Smooth muscle cell (in vitro differentiated cells): ENCODE results near the gene LAMP2. TPM values are rescaled to one million over a fixed set of nuclear protein-coding genes. Genes with fewer than 3 reads are reported as not detected.

Experiments
- DNase-seq: peaks from one replicate; lab custom pipeline; 2025; ENCODE audit not compliant: unreplicated experiment; lab: John Stamatoyannopoulos, UW
- H2AFZ ChIP-seq: fragments of 200-600 bp; sonication (generic); 2 replicates; pipeline ENCODE4 v1.6.0; 2016; ENCODE audit warnings: antibody characterized with exemption, low read depth, mild to moderate bottlenecking
- H3F3A ChIP-seq: fragments of 200-600 bp; sonication (generic); 2 replicates; pipeline ENCODE4 v1.6.0; 2017; ENCODE audit warnings: antibody characterized with exemption, low read depth
- H3K27ac ChIP-seq: fragments of 200-600 bp; sonication (generic); 2 replicates; pipeline ENCODE4 v1.5.1; 2016; ENCODE audit warnings: low read depth, mild to moderate bottlenecking
- H3K27me3 ChIP-seq: fragments of 200-600 bp; sonication (generic); 2 replicates; pipeline ENCODE4 v1.6.1; 2016; ENCODE audit warnings: low read depth, mild to moderate bottlenecking
- H3K36me3 ChIP-seq: fragments of 200-600 bp; sonication (generic); 2 replicates; pipeline ENCODE4 v1.5.1; 2016; ENCODE audit warnings: low read depth
- H3K4me1 ChIP-seq: fragments of 200-600 bp; sonication (generic); 2 replicates; pipeline ENCODE4 v1.5.1; 2016; ENCODE audit warnings: low read depth
- H3K4me2 ChIP-seq: fragments of 200-600 bp; sonication (generic); 2 replicates; pipeline ENCODE4 v1.6.0; 2016; ENCODE audit warnings: mild to moderate bottlenecking
- H3K4me3 ChIP-seq: fragments of 200-600 bp; sonication (generic); 2 replicates; pipeline ENCODE4 v1.5.1; 2016; ENCODE audit warnings: mild to moderate bottlenecking
- H3K79me2 ChIP-seq: fragments of 200-600 bp; sonication (generic); 2 replicates; pipeline ENCODE4 v1.6.0; 2016; ENCODE audit warnings: low read depth, mild to moderate bottlenecking
- H3K9ac ChIP-seq: fragments of 200-600 bp; sonication (generic); 2 replicates; pipeline ENCODE4 v1.6.0; 2016; ENCODE audit warnings: low read depth
- H3K9me3 ChIP-seq: fragments of 200-600 bp; sonication (generic); replicated peaks from 2 replicates; pipeline ENCODE4 v1.5.1; 2016; ENCODE audit warnings: low read depth
- H4K20me1 ChIP-seq: fragments of 200-600 bp; sonication (generic); 2 replicates; pipeline ENCODE4 v1.6.0; 2016; ENCODE audit warnings: low read depth
- CTCF ChIP-seq: fragments of 200-600 bp; sonication (generic); IDR thresholded peaks from 2 replicates; pipeline ENCODE4 v1.5.1; 2017; ENCODE audit warnings: borderline replicate concordance, mild to moderate bottlenecking, antibody characterized with exemption; ENCODE audit not compliant: insufficient read depth, poor library complexity, severe bottlenecking
- WGBS: methylation state at CpG from one replicate; pipeline ENCODE4 v1.1.7; 2016; ENCODE audit warnings: low lambda C conversion rate; 5-methylcytosine and 5-hydroxymethylcytosine counted together
- polyA plus RNA-seq: library from polyadenylated mRNA; unstranded; fragments of >200 nt; fragmentation: Nextera tagmentation; extraction: Ambion mirVana; gene quantifications from 2 replicates; pipeline ENCODE4 v1.2.1, GENCODE V29; 2016
- total RNA-seq: library from RNA; depleted of rRNA; stranded (reverse); fragments of >200 nt; gene quantifications from 2 replicates; pipeline ENCODE4 v1.2.3, GENCODE V29; 2014

Gene LAMP2
- total and polyA plus RNA-seq, 2 experiments from 2014 or later, result 134 to 163 TPM

GRCh38 chrX:120439921-120440320, 29.2 kb downstream of the LAMP2 start:
- TF ChIP-seq CTCF, result no peak
- no peak overlapping the region for H3K4me2 ChIP-seq
- H3F3A ChIP-seq, result no peaks in the 10 kb centered on the region
- 68% methylated on average over 3 of the region's 3 CpGs for WGBS
- no peaks in the 10 kb centered on the region for H3K9me3 ChIP-seq
- H3K36me3 ChIP-seq, result no peaks in the 10 kb centered on the region
- no peak overlapping the region for H3K9ac ChIP-seq
- DNase-seq, result no peak
- no peaks in the 10 kb centered on the region for H4K20me1 ChIP-seq
- H3K4me1 ChIP-seq, result no peaks in the 10 kb centered on the region
- no peaks in the 10 kb centered on the region for H3K27me3 ChIP-seq
- no peaks in the 10 kb centered on the region for H3K79me2 ChIP-seq
- H3K4me3 ChIP-seq, result no peak overlapping the region
- no peak overlapping the region for H2AFZ ChIP-seq
- H3K27ac ChIP-seq, result no peak overlapping the region

GRCh38 chrX:120429776-120430540, 39.1 kb downstream of the LAMP2 start:
- Histone ChIP-seq H3K27ac (no peak overlapping the region), H3K36me3 (no peaks in the 10 kb centered on the region), H3K4me3 (no peak overlapping the region), H3F3A (no peaks in the 10 kb centered on the region), H3K79me2 (no peaks in the 10 kb centered on the region), H2AFZ (no peak overlapping the region), H3K4me2 (no peak overlapping the region), H4K20me1 (no peaks in the 10 kb centered on the region), H3K9ac (no peak overlapping the region), H3K9me3 (no peaks in the 10 kb centered on the region), H3K4me1 (no peaks in the 10 kb centered on the region), H3K27me3 (no peaks in the 10 kb centered on the region)
- 83% methylated on average over 2 of the region's 2 CpGs for WGBS
- no peak for DNase-seq
- TF ChIP-seq CTCF, result no peak

DNA sequence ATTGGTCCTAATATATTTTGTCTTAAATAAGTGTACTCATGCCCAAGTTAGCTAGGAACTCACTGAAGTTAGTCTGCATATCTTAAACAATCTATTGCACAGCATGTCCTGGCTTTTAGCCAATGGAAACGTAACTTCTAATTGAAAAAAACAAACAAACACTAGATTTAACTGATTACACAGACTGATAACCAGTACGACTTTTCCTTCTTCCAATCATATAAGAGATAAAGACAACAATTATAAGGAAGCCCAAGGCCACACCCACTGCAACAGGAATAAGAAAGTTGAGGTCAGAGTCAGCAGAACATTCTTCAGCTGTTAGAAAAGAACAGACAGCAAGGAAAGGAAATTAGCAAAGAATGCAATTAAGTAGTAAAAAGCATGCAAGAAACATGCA, 40.8 kb downstream of the LAMP2 start:
- H3K4me1 ChIP-seq, result no peaks in the 10 kb centered on the region
- H3K4me3 ChIP-seq, result no peak overlapping the region
- no peaks in the 10 kb centered on the region for H3K36me3 ChIP-seq
- no peaks in the 10 kb centered on the region for H3K27me3 ChIP-seq
- no peaks in the 10 kb centered on the region for H3F3A ChIP-seq
- TF ChIP-seq CTCF, result no peak
- no peak overlapping the region for H3K27ac ChIP-seq
- H3K9ac ChIP-seq, result no peak overlapping the region
- H3K4me2 ChIP-seq, result no peak overlapping the region
- no peaks in the 10 kb centered on the region for H3K9me3 ChIP-seq
- no peak for DNase-seq
- no peak overlapping the region for H2AFZ ChIP-seq
- WGBS, result 39% methylated on average over 2 of the region's 2 CpGs
- no peaks in the 10 kb centered on the region for H4K20me1 ChIP-seq
- H3K79me2 ChIP-seq, result no peaks in the 10 kb centered on the region

DNA sequence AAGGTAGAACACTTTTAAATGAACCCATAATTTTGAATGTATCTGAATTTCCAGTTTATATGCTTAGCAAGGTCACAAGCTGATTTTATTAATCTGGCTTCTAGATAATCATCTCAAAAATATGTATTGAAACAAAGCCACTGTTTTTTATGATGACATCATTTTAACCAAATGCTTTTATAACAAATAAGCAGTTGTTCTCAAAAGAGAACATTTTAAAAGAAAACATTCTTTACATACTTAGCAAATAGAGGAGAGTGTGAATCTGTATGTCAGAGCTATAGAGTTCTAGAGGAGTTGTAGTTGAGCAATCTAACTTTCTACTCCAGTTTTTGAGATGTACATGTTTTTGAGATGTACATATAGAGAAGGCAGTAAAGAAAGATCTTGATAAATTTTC, 42.5 kb downstream of the LAMP2 start:
- Histone ChIP-seq H3K27me3 (no peaks in the 10 kb centered on the region), H3K36me3 (no peaks in the 10 kb centered on the region), H4K20me1 (no peaks in the 10 kb centered on the region), H3F3A (no peaks in the 10 kb centered on the region), H3K4me1 (no peaks in the 10 kb centered on the region), H3K27ac (no peak overlapping the region), H3K9me3 (no peaks in the 10 kb centered on the region), H3K9ac (no peak overlapping the region), H3K4me3 (no peak overlapping the region), H2AFZ (no peak overlapping the region), H3K4me2 (no peak overlapping the region), H3K79me2 (no peaks in the 10 kb centered on the region)
- DNase-seq, result no peak
- no peak for TF ChIP-seq CTCF
